DMS153 treated with DMSO at 0.1 percent for 48 hours (cell line): ENCODE measurements around the gene BEAN1.
"Not testable (repeated sequence)": the region's sequence is repeated elsewhere in the genome, so short reads cannot be mapped to it uniquely, and the experiment has no call there.

Source experiments
- DNase-seq: peaks from one replicate; lab custom pipeline; 2025; ENCODE audit not compliant: unreplicated experiment; lab: John Stamatoyannopoulos, UW

The BEAN1 gene

GRCh38 chr16:66484453-66485213 lies 57.5 kb downstream of the BEAN1 start:
- no peak for DNase-seq

DNA sequence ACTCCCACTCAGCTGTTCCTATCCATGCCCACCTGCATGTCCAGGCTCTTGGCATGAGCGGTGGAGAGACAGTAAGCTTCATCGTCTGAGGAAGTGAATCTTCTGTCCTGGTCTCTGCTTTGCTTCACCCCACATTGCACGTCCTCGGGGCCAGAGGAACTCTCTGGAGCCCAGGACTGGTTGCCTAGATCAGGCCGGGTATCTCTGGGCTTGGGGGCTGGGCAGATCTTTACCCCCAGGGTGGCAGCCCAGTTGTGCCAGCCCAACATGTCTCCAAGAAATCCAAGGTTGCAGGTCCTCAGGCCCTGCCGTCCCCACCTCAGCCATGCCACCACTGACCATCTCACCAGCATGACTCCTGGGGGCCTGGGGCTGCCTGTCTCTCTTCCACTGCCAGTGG lies 58.3 kb downstream of the BEAN1 start:
- DNase-seq: no peak

GRCh38 chr16:66486199-66486772 lies 59.2 kb downstream of the BEAN1 start:
- no peak for DNase-seq

DNA sequence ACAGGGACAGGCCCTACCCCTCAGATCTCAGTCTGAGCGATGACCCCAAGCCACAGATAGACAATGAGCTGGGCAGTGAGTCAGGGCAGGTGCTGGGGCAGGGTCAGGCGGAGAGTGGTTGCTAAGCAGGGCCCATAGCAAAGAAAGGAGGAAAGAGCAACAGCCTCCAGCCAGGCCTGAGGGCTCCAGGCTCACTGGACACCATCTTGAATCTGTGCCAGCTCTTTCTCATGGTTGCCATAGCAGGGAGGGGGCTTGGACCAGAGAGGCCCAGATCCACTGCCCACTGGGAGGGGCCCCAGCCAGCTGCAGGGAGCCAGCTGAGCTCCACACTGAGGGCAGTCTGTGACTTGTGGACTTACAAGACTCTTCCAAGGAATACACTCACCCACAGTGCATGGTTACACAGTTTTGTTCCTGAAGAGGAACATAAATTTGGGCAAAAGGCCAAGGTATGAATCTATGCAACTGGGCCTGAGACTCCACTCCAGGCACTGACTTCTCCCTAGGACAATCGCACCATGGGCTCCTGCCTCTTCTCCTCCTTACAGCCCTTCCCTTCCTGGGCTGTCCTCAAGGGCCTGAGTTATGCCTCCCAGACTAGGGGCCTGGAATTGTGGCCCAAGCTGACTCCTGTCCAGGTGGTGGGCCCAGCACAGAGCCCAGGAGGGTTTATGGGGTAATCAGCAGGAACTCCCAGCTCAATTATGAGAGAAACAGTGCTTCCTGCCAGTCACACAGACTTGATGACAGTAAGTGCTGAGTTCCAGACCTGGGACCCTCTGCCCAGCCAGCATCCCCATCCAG lies 59.9 kb downstream of the BEAN1 start:
- no peak for DNase-seq

- no peak for DNase-seq
Measured at GRCh38 chr16:66487580-66488275, 60.6 kb downstream of the BEAN1 start.

DNA sequence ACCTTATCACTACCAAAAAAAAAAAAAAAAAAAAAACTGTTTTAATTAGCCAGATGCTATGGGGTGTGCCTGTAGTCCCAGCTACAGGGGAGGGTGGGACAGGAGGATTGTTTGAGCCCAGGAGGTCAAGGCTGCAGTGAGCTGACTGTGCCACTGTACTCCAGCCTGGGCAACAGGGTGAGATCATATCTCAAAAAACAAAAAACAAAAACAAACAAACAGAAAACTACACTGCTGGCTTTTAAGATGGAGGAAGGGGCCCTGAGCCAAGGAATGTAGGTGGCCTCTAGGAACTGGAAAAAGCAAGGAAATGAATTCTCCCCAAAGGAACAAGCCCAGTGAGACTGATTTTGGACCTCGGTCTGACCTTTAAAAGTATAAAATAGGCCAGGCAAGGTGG lies 61.4 kb downstream of the BEAN1 start:
- no peak for DNase-seq

DNA sequence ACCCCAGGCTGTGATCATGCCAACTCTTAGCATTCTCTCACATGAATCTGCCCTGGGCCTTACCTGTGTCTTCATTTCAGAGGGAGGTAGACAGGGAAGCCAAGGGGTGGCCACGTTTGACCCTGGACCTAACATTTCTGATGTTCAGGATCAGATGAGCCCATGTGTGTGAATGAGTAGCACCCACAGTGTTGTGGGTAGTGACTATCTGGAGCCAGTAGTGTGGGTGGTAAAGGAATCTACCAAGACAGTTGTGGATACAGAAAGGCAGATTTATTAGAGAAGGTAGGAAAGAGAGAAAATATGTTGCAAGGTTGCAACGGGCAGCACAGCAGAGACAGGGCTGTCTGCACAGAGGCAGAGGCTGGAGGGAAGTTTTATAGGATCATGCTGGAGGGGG lies 62.3 kb downstream of the BEAN1 start:
- no peak for DNase-seq

DNA sequence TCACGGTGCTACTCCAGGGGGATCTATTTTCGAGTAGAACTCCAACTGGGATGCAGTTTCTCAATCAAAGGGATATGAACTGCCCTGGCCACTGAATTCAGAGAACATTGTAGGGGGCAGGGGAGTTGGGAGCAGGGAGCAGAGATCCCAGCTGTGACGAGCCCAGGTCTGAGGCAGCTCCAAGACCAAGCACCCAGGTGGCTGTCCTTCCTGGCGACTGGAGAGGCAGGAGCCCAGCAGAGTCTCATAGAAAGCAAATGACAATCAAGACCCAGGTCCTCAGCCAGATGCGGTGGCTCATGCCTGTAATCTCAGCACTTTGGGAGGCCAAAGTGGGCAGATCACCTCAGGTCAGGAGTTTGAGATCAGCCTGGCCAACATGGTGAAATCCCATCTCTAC lies 62.7 kb downstream of the BEAN1 start:
- DNase-seq: no peak

GRCh38 chr16:66490774-66491715 lies 64.0 kb downstream of the BEAN1 start:
- DNase-seq: no peak

DNA sequence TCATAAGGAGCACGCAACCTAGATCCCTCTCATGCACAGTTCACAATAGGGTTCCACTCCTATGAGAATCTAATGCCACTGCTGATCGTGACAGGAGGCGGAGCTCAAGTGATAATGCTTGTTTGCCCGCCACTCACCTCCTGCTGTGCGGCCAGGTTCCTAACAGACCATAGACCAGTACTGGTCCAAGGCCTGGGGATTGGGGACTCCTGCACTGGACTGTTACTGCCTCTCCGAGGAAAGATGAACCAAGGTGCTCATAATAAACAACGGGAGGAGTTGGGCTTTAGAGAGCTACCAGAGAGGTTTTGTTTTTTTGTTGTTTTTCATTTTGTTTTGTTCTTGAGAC lies 64.6 kb downstream of the BEAN1 start:
- DNase-seq: no peak

- DNase-seq: no peak
Measured at GRCh38 chr16:66493490-66494401, 66.7 kb downstream of the BEAN1 start.

DNA sequence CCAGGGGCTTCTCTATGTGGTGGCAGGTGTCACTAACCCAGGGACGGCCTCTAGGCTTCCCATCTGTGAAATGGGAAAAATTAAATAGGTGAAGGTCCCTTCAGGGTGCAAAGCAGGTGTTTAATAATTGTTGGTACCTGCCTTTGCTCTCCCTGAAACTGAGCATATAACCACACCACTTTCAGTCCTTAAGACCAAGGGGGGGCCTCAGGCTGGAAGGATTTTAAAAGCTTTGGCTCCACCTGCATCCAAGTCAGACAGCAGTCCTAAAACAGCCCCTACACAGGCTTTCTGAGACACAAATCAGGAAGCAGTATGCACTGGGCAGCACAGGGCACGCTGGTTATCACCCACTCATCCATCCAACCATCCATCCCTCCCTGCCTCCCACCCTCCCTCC lies 67.8 kb downstream of the BEAN1 start:
- no peak for DNase-seq

- no peak for DNase-seq
Measured at GRCh38 chr16:66495440-66495839, 68.3 kb downstream of the BEAN1 start.

DNA sequence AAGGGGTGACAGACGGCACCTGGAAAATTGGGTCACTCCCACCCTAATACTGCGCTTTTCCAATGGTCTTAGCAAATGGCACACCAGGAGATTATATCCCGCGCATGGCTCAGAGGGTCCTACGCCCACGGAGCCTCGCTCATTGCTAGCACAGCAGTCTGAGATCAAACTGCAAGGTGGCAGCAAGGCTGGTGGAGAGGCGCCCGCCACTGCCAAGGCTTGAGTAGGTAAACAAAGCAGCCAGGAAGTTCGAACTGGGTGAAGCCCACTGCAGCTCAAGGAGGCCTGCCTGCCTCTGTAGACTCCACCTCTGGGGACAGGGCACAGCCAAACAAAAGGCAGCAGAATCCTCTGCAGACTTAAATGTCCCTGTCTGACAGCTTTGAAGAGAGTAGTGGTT lies 69.1 kb downstream of the BEAN1 start:
- not testable (repeated sequence) for DNase-seq

GRCh38 chr16:66497921-66498320 lies 70.8 kb downstream of the BEAN1 start:
- not testable (repeated sequence) for DNase-seq

GRCh38 chr16:66501563-66501962 lies 74.5 kb downstream of the BEAN1 start:
- DNase-seq: not testable (repeated sequence)

DNA sequence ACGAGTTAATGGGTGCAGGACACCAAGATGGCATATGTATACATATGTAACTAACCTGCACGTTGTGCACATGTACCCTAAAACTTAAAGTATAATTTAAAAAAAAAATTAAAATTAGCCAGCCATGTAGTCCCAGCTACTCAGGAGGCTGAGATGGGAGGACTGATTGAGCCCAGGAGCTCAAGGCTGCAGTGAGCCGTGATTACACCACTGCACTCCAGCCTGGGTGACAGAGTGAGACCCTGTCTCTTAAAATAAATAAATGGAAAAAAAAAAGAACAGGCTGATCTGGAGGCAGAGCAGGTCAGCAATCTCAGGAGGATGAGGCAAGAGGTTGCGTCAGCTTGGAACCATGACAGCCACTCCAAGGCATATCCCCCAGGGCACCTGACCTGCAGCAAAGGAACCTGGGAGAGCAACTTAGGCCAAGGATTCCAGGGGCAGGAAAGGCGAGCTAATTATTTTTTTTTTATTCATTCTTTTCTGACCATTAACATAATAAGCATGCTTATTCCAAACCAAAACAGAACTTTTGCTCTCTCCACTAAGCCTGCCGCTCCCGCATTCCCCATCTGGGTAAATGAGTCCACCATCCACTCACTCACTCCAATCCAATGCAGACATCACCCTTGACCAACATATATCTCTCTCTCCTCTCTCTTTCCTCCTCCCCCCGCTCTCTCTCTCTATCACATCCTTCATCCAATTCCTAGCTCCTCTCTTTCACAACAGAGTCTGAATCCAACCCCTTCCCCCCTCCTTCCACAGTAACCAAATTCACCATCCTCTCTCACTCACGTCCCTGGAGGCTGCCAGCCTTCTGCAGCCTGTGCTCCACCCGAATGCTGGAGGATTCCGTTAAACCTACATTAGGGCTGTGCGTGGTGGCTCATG lies 75.2 kb downstream of the BEAN1 start:
- no peak for DNase-seq

GRCh38 chr16:66503030-66503429 lies 75.9 kb downstream of the BEAN1 start:
- DNase-seq: no peak
